ENCODE data around the gene PFDN2.

DNA sequence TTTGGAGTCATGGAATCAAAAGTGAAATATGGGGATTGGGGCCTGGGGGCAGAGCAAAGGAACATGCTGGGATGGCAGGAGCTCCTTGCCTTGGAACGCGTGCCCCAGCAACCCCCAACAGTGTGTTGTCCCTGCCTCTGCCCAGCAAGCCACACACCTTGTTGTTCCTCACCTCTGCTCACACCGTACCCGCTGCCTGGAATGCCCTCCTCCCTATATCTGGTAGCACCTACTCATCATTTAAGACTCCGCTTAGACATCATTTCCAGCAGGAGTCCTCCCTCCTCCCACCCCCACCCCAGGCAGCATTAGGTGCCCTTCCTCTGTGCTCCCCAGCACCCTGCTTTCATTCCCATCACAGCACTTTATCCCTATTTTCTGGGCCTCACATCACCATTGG lies 36.3 kb downstream of the PFDN2 start:
- TF ChIP-seq POLR2AphosphoS5 (IDR thresholded peaks at IDR 0.05; ENCODE audit: low read depth, low read length) (no peak), SIN3A (IDR thresholded peaks at IDR 0.05; ENCODE audit: borderline replicate concordance, insufficient read depth, low read length) (no peak), TAF1 (IDR thresholded peaks at IDR 0.05; ENCODE audit: borderline replicate concordance, insufficient read depth, low read length) (no peak), FOXP2 (optimal IDR thresholded peaks at IDR 0.05; ENCODE audit: borderline replicate concordance, extremely low read depth, extremely low read length, insufficient read depth) (no peak)
- TF ChIP-seq, protein P1, sequence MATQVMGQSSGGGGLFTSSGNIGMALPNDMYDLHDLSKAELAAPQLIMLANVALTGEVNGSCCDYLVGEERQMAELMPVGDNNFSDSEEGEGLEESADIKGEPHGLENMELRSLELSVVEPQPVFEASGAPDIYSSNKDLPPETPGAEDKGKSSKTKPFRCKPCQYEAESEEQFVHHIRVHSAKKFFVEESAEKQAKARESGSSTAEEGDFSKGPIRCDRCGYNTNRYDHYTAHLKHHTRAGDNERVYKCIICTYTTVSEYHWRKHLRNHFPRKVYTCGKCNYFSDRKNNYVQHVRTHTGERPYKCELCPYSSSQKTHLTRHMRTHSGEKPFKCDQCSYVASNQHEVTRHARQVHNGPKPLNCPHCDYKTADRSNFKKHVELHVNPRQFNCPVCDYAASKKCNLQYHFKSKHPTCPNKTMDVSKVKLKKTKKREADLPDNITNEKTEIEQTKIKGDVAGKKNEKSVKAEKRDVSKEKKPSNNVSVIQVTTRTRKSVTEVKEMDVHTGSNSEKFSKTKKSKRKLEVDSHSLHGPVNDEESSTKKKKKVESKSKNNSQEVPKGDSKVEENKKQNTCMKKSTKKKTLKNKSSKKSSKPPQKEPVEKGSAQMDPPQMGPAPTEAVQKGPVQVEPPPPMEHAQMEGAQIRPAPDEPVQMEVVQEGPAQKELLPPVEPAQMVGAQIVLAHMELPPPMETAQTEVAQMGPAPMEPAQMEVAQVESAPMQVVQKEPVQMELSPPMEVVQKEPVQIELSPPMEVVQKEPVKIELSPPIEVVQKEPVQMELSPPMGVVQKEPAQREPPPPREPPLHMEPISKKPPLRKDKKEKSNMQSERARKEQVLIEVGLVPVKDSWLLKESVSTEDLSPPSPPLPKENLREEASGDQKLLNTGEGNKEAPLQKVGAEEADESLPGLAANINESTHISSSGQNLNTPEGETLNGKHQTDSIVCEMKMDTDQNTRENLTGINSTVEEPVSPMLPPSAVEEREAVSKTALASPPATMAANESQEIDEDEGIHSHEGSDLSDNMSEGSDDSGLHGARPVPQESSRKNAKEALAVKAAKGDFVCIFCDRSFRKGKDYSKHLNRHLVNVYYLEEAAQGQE (IDR thresholded peaks at IDR 0.05; ENCODE audit: insufficient read depth in 1 of 2, low read depth in 2 of 2, low read length in 2 of 2), result no peak
